DOHH2 (cell line): ENCODE data around the gene PECR.

Source experiments
- EZH2phosphoT487 ChIP-seq: fragments of 200-600 bp; sonication (generic); IDR thresholded peaks from 2 replicates; pipeline ENCODE4 v1.6.1; 2017; ENCODE audit warnings: borderline replicate concordance, mild to moderate bottlenecking, antibody characterized with exemption, low read length, moderate library complexity, mixed read lengths
- TF ChIP-seq, protein P1 (sequence below): fragments of 200-600 bp; sonication (generic); IDR thresholded peaks from one replicate; pipeline ENCODE4 v1.5.1; 2014; ENCODE audit warnings: antibody characterized with exemption, mild to moderate bottlenecking, low read depth, low read length; ENCODE audit not compliant: poor library complexity, severe bottlenecking

DNA sequence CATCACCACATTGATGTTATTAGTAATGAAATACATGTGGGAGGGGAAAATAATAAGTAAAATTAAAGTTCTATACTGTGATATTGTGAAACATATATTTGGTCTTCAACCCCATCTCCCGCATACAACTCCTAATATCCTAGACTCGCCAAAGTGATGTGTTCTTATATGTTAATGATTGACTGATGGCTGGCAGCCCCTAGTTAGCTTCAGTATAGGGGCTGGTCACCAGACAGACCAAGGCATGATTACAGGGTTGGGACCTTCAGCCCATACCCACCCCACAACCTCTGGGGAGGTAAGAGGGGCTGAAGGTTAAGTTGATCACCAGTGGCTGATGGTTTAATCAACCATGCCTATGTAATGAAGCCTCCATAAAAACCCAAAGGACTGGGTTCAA lies 40.2 kb downstream of the PECR start:
- TF ChIP-seq, protein P1, sequence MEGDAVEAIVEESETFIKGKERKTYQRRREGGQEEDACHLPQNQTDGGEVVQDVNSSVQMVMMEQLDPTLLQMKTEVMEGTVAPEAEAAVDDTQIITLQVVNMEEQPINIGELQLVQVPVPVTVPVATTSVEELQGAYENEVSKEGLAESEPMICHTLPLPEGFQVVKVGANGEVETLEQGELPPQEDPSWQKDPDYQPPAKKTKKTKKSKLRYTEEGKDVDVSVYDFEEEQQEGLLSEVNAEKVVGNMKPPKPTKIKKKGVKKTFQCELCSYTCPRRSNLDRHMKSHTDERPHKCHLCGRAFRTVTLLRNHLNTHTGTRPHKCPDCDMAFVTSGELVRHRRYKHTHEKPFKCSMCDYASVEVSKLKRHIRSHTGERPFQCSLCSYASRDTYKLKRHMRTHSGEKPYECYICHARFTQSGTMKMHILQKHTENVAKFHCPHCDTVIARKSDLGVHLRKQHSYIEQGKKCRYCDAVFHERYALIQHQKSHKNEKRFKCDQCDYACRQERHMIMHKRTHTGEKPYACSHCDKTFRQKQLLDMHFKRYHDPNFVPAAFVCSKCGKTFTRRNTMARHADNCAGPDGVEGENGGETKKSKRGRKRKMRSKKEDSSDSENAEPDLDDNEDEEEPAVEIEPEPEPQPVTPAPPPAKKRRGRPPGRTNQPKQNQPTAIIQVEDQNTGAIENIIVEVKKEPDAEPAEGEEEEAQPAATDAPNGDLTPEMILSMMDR = no peak
- TF ChIP-seq EZH2phosphoT487 = no peak
